ENCODE data around the gene ANK3.

Gene ANK3

DNA sequence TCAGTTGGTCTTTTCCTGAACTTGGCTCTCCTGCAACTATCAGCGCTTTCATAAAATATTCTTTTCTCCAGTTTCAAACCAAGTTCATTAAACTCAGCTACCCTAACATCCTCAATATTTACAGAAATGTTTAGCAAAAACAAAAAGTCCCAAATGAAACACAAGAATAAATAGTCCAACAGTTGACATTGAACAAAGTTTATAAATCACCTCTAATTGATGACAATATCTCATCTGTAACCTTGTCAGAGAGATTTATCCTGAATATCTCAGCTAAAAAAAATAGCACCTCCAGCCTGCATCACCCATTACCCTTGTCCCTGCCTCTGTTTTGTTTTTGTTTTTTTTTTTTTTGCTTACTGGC lies 76.1 kb downstream of the ANK3 start:
- Histone ChIP-seq H3K4me1 (ENCODE audit: control insufficient read depth, insufficient read depth, low read depth, low read length) (peaks cover 4% of the 10 kb centered on the region), H3K4me2 (ENCODE audit: low read length, poor library complexity, severe bottlenecking) (no peak overlapping the region), H2AK5ac (ENCODE audit: low read length, severe bottlenecking) (no peak overlapping the region), H3K23ac (ENCODE audit: low read length in 2 of 2) (no peak overlapping the region), H2AFZ (ENCODE audit: low read depth, low read length) (no peak overlapping the region), H2BK5ac (ENCODE audit: low read depth, low read length, poor library complexity, severe bottlenecking) (no peak overlapping the region), H3K4ac (ENCODE audit: low read depth in 1 of 2, low read length in 2 of 2) (no peak overlapping the region), H4K91ac (ENCODE audit: low read length) (no peak overlapping the region), H2BK12ac (ENCODE audit: low read length in 2 of 2) (no peak overlapping the region), H3K79me1 (replicated peaks; ENCODE audit: low read length, poor library complexity, severe bottlenecking) (peaks cover 7% of the 10 kb centered on the region), H4K8ac (ENCODE audit: low read length) (no peak overlapping the region), H2BK15ac (ENCODE audit: low read depth, poor library complexity, severe bottlenecking) (no peak overlapping the region), H2BK120ac (ENCODE audit: low read depth, low read length) (no peak overlapping the region), H3K14ac (ENCODE audit: low read length in 2 of 2) (no peak overlapping the region), H3K18ac (ENCODE audit: low read depth in 1 of 2, low read length in 2 of 2) (no peak overlapping the region), H3K9me3 (ENCODE audit: control insufficient read depth, low read length) (no peaks in the 10 kb centered on the region), H3K27ac (ENCODE audit: low read length, poor library complexity, severe bottlenecking) (no peak overlapping the region), H3K9ac (ENCODE audit: low read length) (peak overlapping the region; percentile 43), H3K36me3 (ENCODE audit: control insufficient read depth in 1 of 2, insufficient read depth in 2 of 2, low read depth in 1 of 2, low read length in 2 of 2) (no peaks in the 10 kb centered on the region), H3K4me3 (ENCODE audit: insufficient read depth in 1 of 2, low read depth in 1 of 2, low read length in 2 of 2) (peak overlapping the region in 1 of 2 experiments; percentile 51), H3K27me3 (ENCODE audit: control insufficient read depth in 1 of 2, insufficient read depth in 1 of 2, low read length in 2 of 2) (no peaks in the 10 kb centered on the region)
- 30% methylated on average over 1 of the region's 1 CpG for WGBS
- DNase-seq, result no peak

DNA sequence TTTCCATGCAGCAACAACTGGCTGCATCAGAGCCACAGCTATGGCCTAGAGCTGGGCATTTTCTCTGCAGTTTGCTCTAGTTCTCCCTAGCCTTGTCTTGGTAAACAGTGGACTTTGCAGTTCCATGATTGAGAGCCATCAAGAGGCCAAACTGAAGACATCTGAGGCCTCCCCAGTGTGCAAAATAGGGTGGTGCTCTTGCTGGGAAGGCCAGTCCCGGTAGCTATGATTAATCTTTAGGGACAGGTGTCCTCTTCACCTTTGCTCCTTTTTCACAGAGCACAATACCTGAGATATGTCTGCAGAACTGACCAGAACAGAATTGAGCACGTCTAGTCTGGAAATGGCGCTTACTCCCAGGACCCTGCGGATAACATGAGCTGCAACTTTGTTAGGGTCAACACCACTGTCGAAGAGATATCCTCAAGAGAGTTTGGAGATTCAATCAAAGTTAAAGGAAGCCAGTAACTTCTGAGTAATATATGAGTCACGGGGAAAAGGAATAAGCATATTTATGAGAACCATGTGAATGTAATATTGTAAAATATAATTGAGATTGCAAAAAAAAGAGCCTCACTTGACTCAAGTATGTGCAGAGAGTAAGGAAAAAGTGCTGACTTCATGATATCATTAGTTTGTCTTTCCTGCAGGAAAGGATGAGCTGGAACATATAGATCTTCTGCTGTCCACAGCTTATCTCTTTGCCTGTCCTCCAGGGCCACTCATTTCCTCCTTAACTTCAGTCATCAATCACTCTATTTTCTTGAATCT lies 76.7 kb downstream of the ANK3 start:
- peak overlapping the region; percentile 13 to 46 for H3K4ac ChIP-seq (ENCODE audit: low read depth in 1 of 2, low read length in 2 of 2)
- H4K91ac ChIP-seq (ENCODE audit: low read length), result peak overlapping the region; percentile 64
- H2BK5ac ChIP-seq (ENCODE audit: low read depth, low read length, poor library complexity, severe bottlenecking), result no peak overlapping the region
- peak overlapping the region; percentile 65 to 70 for H2BK12ac ChIP-seq (ENCODE audit: low read length in 2 of 2)
- H3K79me1 ChIP-seq (replicated peaks; ENCODE audit: low read length, poor library complexity, severe bottlenecking), result peaks cover 8% of the 10 kb centered on the region
- no peaks in the 10 kb centered on the region for H3K27me3 ChIP-seq (ENCODE audit: control insufficient read depth in 1 of 2, insufficient read depth in 1 of 2, low read length in 2 of 2)
- no peak overlapping the region for H2AFZ ChIP-seq (ENCODE audit: low read depth, low read length)
- peak overlapping the region; percentile 12 for H4K8ac ChIP-seq (ENCODE audit: low read length)
- WGBS, result 22% methylated on average over 6 of the region's 6 CpGs
- H3K9me3 ChIP-seq (ENCODE audit: control insufficient read depth, low read length), result no peaks in the 10 kb centered on the region
- no peak overlapping the region for H3K14ac ChIP-seq (ENCODE audit: low read length in 2 of 2)
- H3K27ac ChIP-seq (ENCODE audit: low read length, poor library complexity, severe bottlenecking), result peak overlapping the region; percentile 8
- peak overlapping the region; percentile 21 for H2BK120ac ChIP-seq (ENCODE audit: low read depth, low read length)
- H3K4me3 ChIP-seq (ENCODE audit: insufficient read depth in 1 of 2, low read depth in 1 of 2, low read length in 2 of 2), result peak overlapping the region in 1 of 2 experiments; percentile 51
- H3K4me2 ChIP-seq (ENCODE audit: low read length, poor library complexity, severe bottlenecking), result no peak overlapping the region
- no peaks in the 10 kb centered on the region for H3K36me3 ChIP-seq (ENCODE audit: control insufficient read depth in 1 of 2, insufficient read depth in 2 of 2, low read depth in 1 of 2, low read length in 2 of 2)
- peaks cover 4% of the 10 kb centered on the region for H3K4me1 ChIP-seq (ENCODE audit: control insufficient read depth, insufficient read depth, low read depth, low read length)
- H2BK15ac ChIP-seq (ENCODE audit: low read depth, poor library complexity, severe bottlenecking), result no peak overlapping the region
- no peak overlapping the region for H2AK5ac ChIP-seq (ENCODE audit: low read length, severe bottlenecking)
- H3K18ac ChIP-seq (ENCODE audit: low read depth in 1 of 2, low read length in 2 of 2), result peak overlapping the region; percentile 46 to 71
- DNase-seq, result peak; percentile 81
- H3K23ac ChIP-seq (ENCODE audit: low read length in 2 of 2), result no peak overlapping the region
- H3K9ac ChIP-seq (ENCODE audit: low read length), result peak overlapping the region; percentile 43

DNA sequence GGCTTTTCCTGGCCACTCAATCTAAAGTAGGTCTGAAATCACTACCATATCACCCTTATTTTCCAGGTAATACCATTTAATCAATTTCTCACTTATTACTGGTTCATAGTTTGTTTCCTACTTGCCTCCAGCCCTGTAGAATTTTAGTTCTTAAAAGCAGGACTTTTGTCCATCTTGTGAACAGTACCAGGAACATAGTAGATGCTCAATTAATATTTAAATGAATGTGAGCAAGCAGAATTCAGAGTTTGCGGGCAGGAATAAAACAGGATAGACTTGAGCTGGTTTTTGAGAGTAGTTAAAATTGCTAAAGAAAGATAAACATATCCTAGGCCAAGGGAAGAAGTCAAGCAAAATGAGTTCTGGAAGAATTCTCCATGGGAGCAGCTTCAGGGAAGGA lies 77.9 kb downstream of the ANK3 start:
- H2AFZ ChIP-seq (ENCODE audit: low read depth, low read length), result no peak overlapping the region
- no peak overlapping the region for H2BK15ac ChIP-seq (ENCODE audit: low read depth, poor library complexity, severe bottlenecking)
- H3K79me1 ChIP-seq (replicated peaks; ENCODE audit: low read length, poor library complexity, severe bottlenecking), result peaks cover 7% of the 10 kb centered on the region
- H3K14ac ChIP-seq (ENCODE audit: low read length in 2 of 2), result no peak overlapping the region
- H2BK12ac ChIP-seq (ENCODE audit: low read length in 2 of 2), result peak overlapping the region; percentile 50 to 94
- H4K8ac ChIP-seq (ENCODE audit: low read length), result peak overlapping the region; percentile 86
- H3K9me3 ChIP-seq (ENCODE audit: control insufficient read depth, low read length), result no peaks in the 10 kb centered on the region
- H2BK5ac ChIP-seq (ENCODE audit: low read depth, low read length, poor library complexity, severe bottlenecking), result no peak overlapping the region
- no peaks in the 10 kb centered on the region for H3K36me3 ChIP-seq (ENCODE audit: control insufficient read depth in 1 of 2, insufficient read depth in 2 of 2, low read depth in 1 of 2, low read length in 2 of 2)
- H2BK120ac ChIP-seq (ENCODE audit: low read depth, low read length), result peak overlapping the region; percentile 43
- H4K91ac ChIP-seq (ENCODE audit: low read length), result peak overlapping the region; percentile 84
- no peak for DNase-seq
- no peak overlapping the region for H3K27ac ChIP-seq (ENCODE audit: low read length, poor library complexity, severe bottlenecking)
- H3K27me3 ChIP-seq (ENCODE audit: control insufficient read depth in 1 of 2, insufficient read depth in 1 of 2, low read length in 2 of 2), result no peaks in the 10 kb centered on the region
- no peak overlapping the region for H2AK5ac ChIP-seq (ENCODE audit: low read length, severe bottlenecking)
- H3K4me1 ChIP-seq (ENCODE audit: control insufficient read depth, insufficient read depth, low read depth, low read length), result peaks cover 4% of the 10 kb centered on the region
- H3K9ac ChIP-seq (ENCODE audit: low read length), result no peak overlapping the region
- no peak overlapping the region for H3K4me2 ChIP-seq (ENCODE audit: low read length, poor library complexity, severe bottlenecking)
- peak overlapping the region; percentile 84 to 86 for H3K4ac ChIP-seq (ENCODE audit: low read depth in 1 of 2, low read length in 2 of 2)
- no peak overlapping the region for H3K4me3 ChIP-seq (ENCODE audit: insufficient read depth in 1 of 2, low read depth in 1 of 2, low read length in 2 of 2)
- peak overlapping the region; percentile 80 to 81 for H3K18ac ChIP-seq (ENCODE audit: low read depth in 1 of 2, low read length in 2 of 2)
- H3K23ac ChIP-seq (ENCODE audit: low read length in 2 of 2), result no peak overlapping the region
- WGBS, result 95% methylated on average over 1 of the region's 1 CpG

DNA sequence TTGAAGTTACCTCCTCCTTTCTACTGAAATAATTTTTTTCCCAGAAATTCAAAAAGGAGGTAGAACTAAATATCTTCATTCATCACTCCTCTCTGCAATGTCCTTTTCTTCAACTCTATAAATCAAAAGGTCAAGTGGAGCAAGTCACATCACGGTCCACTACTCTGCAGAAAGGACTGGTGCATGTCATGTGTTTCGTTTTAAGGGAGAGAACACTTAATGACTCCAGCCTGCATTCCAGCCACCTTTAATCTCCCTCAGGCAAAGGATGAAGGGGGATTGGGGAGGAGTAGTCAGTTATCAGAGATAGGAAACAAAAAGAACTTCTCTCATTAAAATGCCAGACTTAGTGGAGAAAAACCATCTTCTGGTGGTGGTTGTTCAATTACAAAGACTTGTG lies 78.9 kb downstream of the ANK3 start:
- Histone ChIP-seq H3K14ac (ENCODE audit: low read length in 2 of 2) (no peak overlapping the region), H2AFZ (ENCODE audit: low read depth, low read length) (no peak overlapping the region), H3K4me3 (ENCODE audit: insufficient read depth in 1 of 2, low read depth in 1 of 2, low read length in 2 of 2) (no peak overlapping the region), H3K18ac (ENCODE audit: low read depth in 1 of 2, low read length in 2 of 2) (no peak overlapping the region), H4K8ac (ENCODE audit: low read length) (no peak overlapping the region), H3K9me3 (ENCODE audit: control insufficient read depth, low read length) (no peaks in the 10 kb centered on the region), H3K4me1 (ENCODE audit: control insufficient read depth, insufficient read depth, low read depth, low read length) (peaks cover 4% of the 10 kb centered on the region), H4K91ac (ENCODE audit: low read length) (no peak overlapping the region), H3K27me3 (ENCODE audit: control insufficient read depth in 1 of 2, insufficient read depth in 1 of 2, low read length in 2 of 2) (no peaks in the 10 kb centered on the region), H3K4me2 (ENCODE audit: low read length, poor library complexity, severe bottlenecking) (no peak overlapping the region), H3K9ac (ENCODE audit: low read length) (no peak overlapping the region), H2BK12ac (ENCODE audit: low read length in 2 of 2) (peak overlapping the region in 1 of 2 experiments; percentile 5), H3K36me3 (ENCODE audit: control insufficient read depth in 1 of 2, insufficient read depth in 2 of 2, low read depth in 1 of 2, low read length in 2 of 2) (no peaks in the 10 kb centered on the region), H3K4ac (ENCODE audit: low read depth in 1 of 2, low read length in 2 of 2) (no peak overlapping the region), H2AK5ac (ENCODE audit: low read length, severe bottlenecking) (no peak overlapping the region), H3K79me1 (replicated peaks; ENCODE audit: low read length, poor library complexity, severe bottlenecking) (peaks cover 7% of the 10 kb centered on the region), H2BK120ac (ENCODE audit: low read depth, low read length) (no peak overlapping the region), H3K23ac (ENCODE audit: low read length in 2 of 2) (no peak overlapping the region), H2BK15ac (ENCODE audit: low read depth, poor library complexity, severe bottlenecking) (no peak overlapping the region), H3K27ac (ENCODE audit: low read length, poor library complexity, severe bottlenecking) (no peak overlapping the region), H2BK5ac (ENCODE audit: low read depth, low read length, poor library complexity, severe bottlenecking) (no peak overlapping the region)
- WGBS, result 0% methylated on average over 1 of the region's 2 CpGs
- peak; percentile 58 for DNase-seq

Data from mesenchymal stem cell (in vitro differentiated cells and primary cell).